GM12864 (cell line): ENCODE results near the gene ISY1.
"Not testable (repeated sequence)": the region's sequence is repeated elsewhere in the genome, so short reads cannot be mapped to it uniquely, and the experiment has no call there.

ENCODE experiments used
- DNase-seq: peaks from one replicate; pipeline ENCODE4 v3.0.0-alpha.2; 2011; ENCODE audit warnings: low read depth
- H3K4me3 ChIP-seq: 2 replicates; pipeline ENCODE4 v1.5.1; 2011; ENCODE audit warnings: mild to moderate bottlenecking, low read depth, low read length, control low read depth
- TF ChIP-seq, protein P1 (sequence below): IDR thresholded peaks from 2 replicates; pipeline ENCODE4 v1.5.1; 2011; ENCODE audit warnings: low read depth, mild to moderate bottlenecking, moderate library complexity, low read length, control low read depth, inconsistent platforms; ENCODE audit errors: missing control alignments

Gene ISY1

DNA sequence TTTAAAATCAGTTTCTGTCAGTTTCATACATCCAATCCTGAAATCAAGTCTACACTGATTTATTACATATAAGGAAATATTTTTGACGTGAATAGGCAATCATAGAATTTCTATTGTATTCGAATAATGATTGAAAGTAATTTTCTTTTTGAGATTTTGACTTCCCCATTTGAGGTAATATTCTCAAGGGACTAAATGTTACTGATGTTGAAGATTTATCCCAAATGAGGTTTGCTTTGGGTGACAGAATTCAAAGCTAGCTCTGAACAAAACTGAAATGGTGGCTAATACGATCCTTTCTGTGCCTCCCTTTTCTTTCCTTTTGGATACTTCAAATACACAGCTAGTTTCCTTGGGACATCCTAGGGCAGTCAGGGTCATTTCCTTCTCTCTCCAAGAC lies 35.7 kb upstream of the ISY1 start:
- no peak for DNase-seq
- TF ChIP-seq, protein P1, sequence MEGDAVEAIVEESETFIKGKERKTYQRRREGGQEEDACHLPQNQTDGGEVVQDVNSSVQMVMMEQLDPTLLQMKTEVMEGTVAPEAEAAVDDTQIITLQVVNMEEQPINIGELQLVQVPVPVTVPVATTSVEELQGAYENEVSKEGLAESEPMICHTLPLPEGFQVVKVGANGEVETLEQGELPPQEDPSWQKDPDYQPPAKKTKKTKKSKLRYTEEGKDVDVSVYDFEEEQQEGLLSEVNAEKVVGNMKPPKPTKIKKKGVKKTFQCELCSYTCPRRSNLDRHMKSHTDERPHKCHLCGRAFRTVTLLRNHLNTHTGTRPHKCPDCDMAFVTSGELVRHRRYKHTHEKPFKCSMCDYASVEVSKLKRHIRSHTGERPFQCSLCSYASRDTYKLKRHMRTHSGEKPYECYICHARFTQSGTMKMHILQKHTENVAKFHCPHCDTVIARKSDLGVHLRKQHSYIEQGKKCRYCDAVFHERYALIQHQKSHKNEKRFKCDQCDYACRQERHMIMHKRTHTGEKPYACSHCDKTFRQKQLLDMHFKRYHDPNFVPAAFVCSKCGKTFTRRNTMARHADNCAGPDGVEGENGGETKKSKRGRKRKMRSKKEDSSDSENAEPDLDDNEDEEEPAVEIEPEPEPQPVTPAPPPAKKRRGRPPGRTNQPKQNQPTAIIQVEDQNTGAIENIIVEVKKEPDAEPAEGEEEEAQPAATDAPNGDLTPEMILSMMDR = no peak
- H3K4me3 ChIP-seq = no peak overlapping the region

DNA sequence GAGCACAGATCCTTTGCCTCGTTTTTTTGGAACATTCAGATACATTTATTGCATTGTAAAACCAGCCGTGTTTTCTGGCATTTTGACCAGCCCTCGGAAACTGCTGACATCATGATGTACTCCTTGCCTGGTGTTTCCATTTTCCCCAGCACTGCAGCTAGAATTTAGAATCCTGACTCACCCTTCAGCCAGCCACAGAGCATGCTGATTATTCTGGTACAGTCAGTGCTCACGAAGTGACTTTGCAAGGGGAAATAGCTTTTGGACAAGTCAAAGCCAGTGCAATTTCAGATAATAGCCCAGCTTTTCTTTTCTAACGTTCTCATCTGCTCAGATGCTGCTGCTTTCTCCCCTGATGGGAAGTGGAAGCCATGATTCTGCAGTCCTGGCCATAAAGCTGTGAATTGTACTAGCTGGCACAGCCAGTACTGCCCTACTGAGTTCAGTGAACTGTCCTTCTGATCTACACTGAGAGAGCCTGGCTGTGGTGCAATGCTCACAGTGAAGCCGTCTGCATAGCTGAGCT lies 34.9 kb upstream of the ISY1 start:
- no peak for DNase-seq
- H3K4me3 ChIP-seq = no peak overlapping the region

DNA sequence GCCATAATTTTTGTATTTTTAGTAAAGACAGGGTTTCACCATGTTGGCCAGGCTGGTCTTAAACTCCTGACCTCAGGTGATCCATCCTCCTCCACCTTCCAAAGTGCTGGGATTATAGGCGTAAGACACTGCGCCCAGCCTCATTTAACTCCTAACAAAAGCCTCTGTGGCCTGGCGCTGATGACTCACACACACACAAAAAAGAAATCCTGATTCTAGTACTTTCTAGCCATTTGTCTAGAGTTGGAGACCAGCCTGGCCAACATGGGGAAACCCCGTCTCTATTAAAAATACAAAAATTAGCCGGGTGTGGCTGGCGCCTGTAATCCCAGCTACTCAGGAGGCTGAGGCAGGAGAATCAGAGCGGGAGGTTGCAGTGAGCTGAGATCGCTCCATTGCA lies 28.9 kb upstream of the ISY1 start:
- H3K4me3 ChIP-seq, DNase-seq: not testable (repeated sequence)

More for the DNA sequence above, 34.9 kb upstream of the ISY1 start:
- TF ChIP-seq, protein P1 = no peak

DNA sequence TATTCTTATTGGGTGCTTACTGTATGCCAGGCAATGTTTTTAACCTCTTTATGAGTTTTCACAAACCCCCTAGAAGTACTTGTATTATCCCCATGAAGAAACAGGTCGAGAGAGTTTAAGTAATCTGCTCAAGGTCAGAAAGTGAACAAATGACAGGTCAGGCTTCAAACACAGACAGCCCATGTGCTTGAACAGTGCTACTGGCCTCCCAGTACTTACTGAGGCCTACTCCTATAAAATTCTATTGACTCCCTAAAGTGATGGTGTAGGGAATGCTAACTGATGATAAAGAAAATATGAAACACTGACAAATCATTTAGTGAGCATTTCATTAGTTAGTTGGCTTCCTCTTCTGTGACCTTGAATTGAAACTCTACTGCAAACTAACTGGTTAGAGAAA lies 27.0 kb upstream of the ISY1 start:
- DNase-seq = no peak
- no peak overlapping the region for H3K4me3 ChIP-seq
- TF ChIP-seq, protein P1 = no peak

DNA sequence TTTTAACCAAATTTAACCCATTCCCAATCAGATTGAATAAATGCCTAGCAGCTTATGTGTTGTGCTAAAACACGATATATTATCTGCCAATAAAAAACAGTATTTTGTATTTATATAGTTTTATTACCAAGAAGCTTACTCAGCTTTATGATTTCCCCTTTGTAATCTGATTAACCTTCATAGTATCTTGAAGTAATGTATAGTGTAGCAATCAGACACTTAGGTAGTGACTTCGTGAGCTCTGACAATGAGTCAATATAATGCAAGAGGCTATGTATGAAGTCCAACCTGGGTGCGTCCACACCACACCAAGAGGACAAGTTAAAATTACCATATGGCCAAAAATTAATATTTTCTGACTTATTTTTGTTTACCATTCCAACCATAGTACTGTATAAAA lies 24.9 kb upstream of the ISY1 start:
- H3K4me3 ChIP-seq = no peak overlapping the region
- TF ChIP-seq, protein P1 = no peak
- no peak for DNase-seq

DNA sequence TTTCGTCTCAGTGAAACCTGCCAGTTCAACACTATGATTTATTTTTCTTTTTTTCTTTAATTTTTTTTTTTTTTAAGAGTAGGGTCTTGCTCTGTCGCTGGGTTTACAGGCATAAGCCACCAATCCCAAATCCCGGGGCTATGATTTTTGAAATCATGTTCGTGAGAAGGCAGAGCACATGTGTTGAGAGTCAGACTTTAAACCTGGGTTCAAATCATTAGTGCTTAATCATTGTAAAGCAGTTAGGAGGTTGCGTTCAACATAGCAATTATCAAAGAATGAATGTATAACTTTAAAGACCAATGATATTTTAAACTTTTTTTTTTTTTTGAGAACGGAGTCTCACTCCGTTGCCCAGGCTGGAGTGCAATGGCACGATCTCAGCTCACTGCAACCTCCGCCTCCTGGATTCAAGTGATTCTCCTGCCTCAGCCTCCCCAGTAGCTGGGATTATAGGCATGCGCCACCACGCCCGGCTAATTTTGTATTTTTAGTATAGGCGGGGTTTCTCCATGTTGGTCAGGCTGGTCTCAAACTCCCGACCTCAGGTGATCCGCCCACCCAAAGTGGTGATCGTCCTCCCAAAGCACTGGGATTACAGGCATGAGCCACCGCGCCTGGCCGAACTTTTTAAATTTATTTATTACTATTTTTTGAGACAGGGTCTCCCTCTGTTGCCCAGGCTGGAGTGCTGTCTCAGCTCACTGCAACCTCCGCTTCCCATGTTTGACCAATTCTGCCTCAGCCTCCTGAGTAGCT lies 24.1 kb upstream of the ISY1 start:
- H3K4me3 ChIP-seq = peak overlapping the region; percentile 78; the same call in 1 of the 2 replicates

DNA sequence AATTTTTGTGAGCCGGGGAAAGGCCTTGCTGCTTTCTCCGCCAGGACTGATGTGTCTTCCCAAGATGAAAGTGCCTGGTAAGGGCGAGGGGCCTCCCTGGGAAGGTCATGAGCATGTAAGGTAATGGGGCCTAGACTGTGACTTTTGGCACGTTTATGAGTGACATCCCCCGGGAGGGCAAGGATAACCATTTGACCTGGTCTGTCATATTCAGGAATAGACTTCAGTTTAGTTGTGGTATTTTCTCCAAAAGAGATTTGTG lies 23.5 kb upstream of the ISY1 start:
- peak overlapping the region; percentile 78 for H3K4me3 ChIP-seq
- TF ChIP-seq, protein P1 = no peak
- DNase-seq = no peak

More for the DNA sequence above, 24.1 kb upstream of the ISY1 start:
- DNase-seq = not testable (repeated sequence)
